ENCODE data around the gene BMAL1. TPM values are rescaled to one million over a fixed set of nuclear protein-coding genes. Genes with fewer than 3 reads are reported as not detected.

The BMAL1 gene
- total and polyA plus RNA-seq, 11 donors: 5.7 to 18.2 (median 11.7) TPM

DNA sequence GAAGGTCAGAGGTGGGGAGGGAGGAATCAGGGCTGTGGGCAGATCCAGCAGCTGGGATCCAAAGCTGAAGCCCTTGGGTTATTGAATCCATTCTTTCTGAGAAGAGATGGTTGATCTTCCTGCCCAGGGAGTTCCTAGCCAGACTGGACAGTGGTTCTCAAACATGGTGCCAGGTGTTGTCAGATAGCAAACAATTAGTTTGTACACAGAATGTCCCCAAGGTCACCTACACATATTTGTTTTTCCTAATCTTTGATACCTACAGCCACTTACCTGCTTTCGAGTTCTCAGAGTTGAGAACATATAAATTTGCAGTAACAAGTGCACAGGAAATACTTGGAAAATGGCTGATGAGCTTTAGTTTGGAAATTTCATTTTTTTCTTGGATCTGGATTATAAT, 54.5 kb downstream of the BMAL1 start:
- H3K27ac ChIP-seq: no peak overlapping the region
- TF ChIP-seq, protein P1, sequence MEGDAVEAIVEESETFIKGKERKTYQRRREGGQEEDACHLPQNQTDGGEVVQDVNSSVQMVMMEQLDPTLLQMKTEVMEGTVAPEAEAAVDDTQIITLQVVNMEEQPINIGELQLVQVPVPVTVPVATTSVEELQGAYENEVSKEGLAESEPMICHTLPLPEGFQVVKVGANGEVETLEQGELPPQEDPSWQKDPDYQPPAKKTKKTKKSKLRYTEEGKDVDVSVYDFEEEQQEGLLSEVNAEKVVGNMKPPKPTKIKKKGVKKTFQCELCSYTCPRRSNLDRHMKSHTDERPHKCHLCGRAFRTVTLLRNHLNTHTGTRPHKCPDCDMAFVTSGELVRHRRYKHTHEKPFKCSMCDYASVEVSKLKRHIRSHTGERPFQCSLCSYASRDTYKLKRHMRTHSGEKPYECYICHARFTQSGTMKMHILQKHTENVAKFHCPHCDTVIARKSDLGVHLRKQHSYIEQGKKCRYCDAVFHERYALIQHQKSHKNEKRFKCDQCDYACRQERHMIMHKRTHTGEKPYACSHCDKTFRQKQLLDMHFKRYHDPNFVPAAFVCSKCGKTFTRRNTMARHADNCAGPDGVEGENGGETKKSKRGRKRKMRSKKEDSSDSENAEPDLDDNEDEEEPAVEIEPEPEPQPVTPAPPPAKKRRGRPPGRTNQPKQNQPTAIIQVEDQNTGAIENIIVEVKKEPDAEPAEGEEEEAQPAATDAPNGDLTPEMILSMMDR (IDR thresholded peaks at IDR 0.05): no peak
- no peak for TF ChIP-seq POLR2A (IDR thresholded peaks at IDR 0.05)
- H3K36me3 ChIP-seq: peaks cover 0 to 6% (median 0%) of the 10 kb centered on the region in 9 donors
- intact Hi-C loops (cut with DNase I): loop anchor here in 5 of 10 donors (5.0 to 10.0 kb wide), 2 partner anchors 55 to 57 kb away; partner anchors contain the start of gene BMAL1 (in 5 of the 5)
- H3K4me1 ChIP-seq: peaks cover 0 to 74% (median 31%) of the 10 kb centered on the region in 12 donors
- no peaks in the 10 kb centered on the region for H3K9me3 ChIP-seq
- ATAC-seq (no peak), DNase-seq (no peak)
- no peaks in the 10 kb centered on the region for H3K27me3 ChIP-seq
- WGBS, 4 donors: 97 to 100% (median 100%) methylated on average over 1 of the region's 1 CpG
- no peak overlapping the region for H3K4me3 ChIP-seq

- H3K27me3 ChIP-seq: no peaks in the 10 kb centered on the region
- no peak for ATAC-seq
- no peaks in the 10 kb centered on the region for H3K9me3 ChIP-seq
- TF ChIP-seq, protein P1 (IDR thresholded peaks at IDR 0.05): no peak
- no peak for TF ChIP-seq POLR2A (IDR thresholded peaks at IDR 0.05)
- intact Hi-C loops (cut with DNase I): loop anchor here in 5 of 10 donors (5.0 to 10.0 kb wide), 2 partner anchors 56 to 59 kb away; partner anchors contain the start of gene BMAL1 (in 5 of the 5)
- 68 to 80% (median 74%) methylated on average over 7 of the region's 7 CpGs for WGBS, 4 donors
- H3K4me3 ChIP-seq: no peak overlapping the region
- peaks cover 3 to 76% (median 40%) of the 10 kb centered on the region in 12 donors for H3K4me1 ChIP-seq
- no peak overlapping the region for H3K27ac ChIP-seq
- peaks cover 0 to 1% (median 0%) of the 10 kb centered on the region in 9 donors for H3K36me3 ChIP-seq
- DNase-seq: no peak
Observed at GRCh38 chr11:13333456-13333957, 55.9 kb downstream of the BMAL1 start.

DNA sequence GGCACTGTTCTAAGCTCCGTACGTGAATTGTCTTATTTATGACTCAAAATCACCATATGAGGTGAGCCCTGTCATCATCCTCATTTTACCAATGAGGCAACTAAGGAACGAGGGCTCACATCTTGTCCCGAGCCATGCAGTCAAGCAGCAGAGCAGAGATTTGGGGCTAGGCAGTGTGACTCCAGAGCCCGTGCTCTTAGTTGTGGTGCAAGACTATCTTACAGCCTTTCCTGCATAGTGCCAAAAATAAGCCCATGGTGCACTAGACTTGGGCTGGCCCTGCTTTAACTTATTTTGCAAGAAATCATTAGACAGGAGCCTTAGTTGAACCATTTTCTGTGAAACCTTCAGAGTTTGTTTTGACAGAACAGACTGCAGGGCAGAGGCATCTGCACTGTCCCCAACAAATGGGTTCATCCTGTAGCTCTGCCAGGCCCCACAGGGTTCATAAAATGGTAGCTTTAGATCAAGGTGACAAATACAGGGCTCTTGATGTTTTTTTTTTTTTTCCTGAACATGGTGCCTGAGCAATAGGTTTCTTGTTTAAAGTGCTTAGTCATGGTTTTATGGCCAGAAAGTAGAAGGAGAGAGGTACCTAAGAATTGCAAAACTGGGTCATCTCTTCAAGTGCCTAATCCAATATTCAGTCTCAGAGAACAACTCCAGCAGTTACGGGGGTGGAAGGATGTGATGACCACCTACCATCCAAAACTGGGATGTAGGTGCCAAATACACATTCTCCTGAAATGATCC, 56.6 kb downstream of the BMAL1 start:
- ATAC-seq (no peak), DNase-seq (no peak)
- Histone ChIP-seq H3K9me3 (no peaks in the 10 kb centered on the region), H3K4me1 (peaks cover 3 to 80% (median 47%) of the 10 kb centered on the region in 12 donors), H3K27me3 (no peaks in the 10 kb centered on the region), H3K36me3 (no peaks in the 10 kb centered on the region), H3K27ac (no peak overlapping the region), H3K4me3 (no peak overlapping the region)
- TF ChIP-seq, protein P1 (IDR thresholded peaks at IDR 0.05): no peak
- TF ChIP-seq POLR2A (IDR thresholded peaks at IDR 0.05): no peak
- WGBS, 4 donors: 85 to 95% (median 91%) methylated on average over 6 of the region's 6 CpGs
- intact Hi-C loops (cut with DNase I): loop anchor here in 7 of 10 donors (2.0 to 10.0 kb wide), 4 partner anchors 57 to 123 kb away; partner anchors contain the start of gene BMAL1 (in 6 of the 7)

DNA sequence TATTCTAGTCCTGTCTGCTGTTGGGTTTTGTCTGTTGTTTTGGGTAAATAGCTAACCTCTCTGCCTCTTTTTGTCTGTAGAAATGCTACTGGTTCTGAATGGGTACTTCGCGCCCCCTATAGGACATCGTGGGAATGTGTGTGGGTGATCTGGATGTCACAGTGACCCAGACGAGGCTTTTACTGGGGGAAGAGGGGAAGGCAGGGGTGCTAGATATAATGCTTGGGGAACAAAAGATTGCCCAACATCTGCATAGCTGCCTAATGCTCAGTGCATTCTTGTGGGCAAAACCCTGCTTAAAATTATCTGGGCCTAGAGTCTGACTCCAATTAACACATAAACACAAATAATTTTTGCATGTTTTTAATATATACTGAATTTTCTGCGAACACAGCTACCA, 57.7 kb downstream of the BMAL1 start:
- peak in 4 of 5 donors; percentile 48 to 63 (median 57) for DNase-seq
- peak in 2 of 4 donors; percentile 24 to 38 for ATAC-seq
- no peak overlapping the region for H3K4me3 ChIP-seq
- TF ChIP-seq POLR2A (IDR thresholded peaks at IDR 0.05): no peak
- TF ChIP-seq, protein P1 (IDR thresholded peaks at IDR 0.05): peak; percentile 62 to 83 (median 78)
- intact Hi-C loops (cut with DNase I): loop anchor here in 7 of 10 donors (2.0 to 10.0 kb wide), 4 partner anchors 58 to 125 kb away; partner anchors contain the start of gene BMAL1 (in 6 of the 7)
- peaks cover 3 to 79% (median 41%) of the 10 kb centered on the region in 12 donors for H3K4me1 ChIP-seq
- 23 to 26% (median 25%) methylated on average over 5 of the region's 5 CpGs for WGBS, 4 donors
- no peak overlapping the region for H3K27ac ChIP-seq
- no peaks in the 10 kb centered on the region for H3K27me3 ChIP-seq
- no peaks in the 10 kb centered on the region for H3K9me3 ChIP-seq
- H3K36me3 ChIP-seq: no peaks in the 10 kb centered on the region
